PC-3 (cell line): ENCODE measurements around the gene NUMA1. TPM values are rescaled to one million over a fixed set of nuclear protein-coding genes. Genes with fewer than 3 reads are reported as not detected.

Experiments used
- ATAC-seq: fragments of 200-7000 bp; cut with Tn5 transposase; 2 replicates; pipeline ENCODE4 v1.9.1; 2020; ENCODE audit warnings: mild to moderate bottlenecking, moderate library complexity
- BruUV-seq: library from RNA; stranded (reverse); fragments of 400-500 nt; replicated peaks from 2 replicates; lab custom pipeline; 2021; lab: Mats Ljungman, UMichigan
- CTCF ChIA-PET: fragments of 300-600 bp; sonication (Branson Sonifier 250); formaldehyde crosslinking; loops from one replicate; lab custom pipeline; 2022; ENCODE audit warnings: antibody characterized with exemption; lab: Charles Lee
- POLR2A ChIA-PET: fragments of 300-600 bp; sonication (Branson Sonifier 250); formaldehyde crosslinking; loops from one replicate; lab custom pipeline; 2022; ENCODE audit warnings: antibody characterized with exemption; ENCODE audit not compliant: unreplicated experiment; lab: Charles Lee
- DNase-seq: peaks from one replicate; pipeline ENCODE4 v3.0.0-alpha.2; 2015
- H2AFZ ChIP-seq: fragments of 300-600 bp; sonication (generic); 2 replicates; pipeline ENCODE4 v1.6.0; 2016; ENCODE audit warnings: antibody characterized with exemption, low read length
- H3F3A ChIP-seq: fragments of 300-600 bp; sonication (generic); one replicate; pipeline ENCODE4 v1.6.0; 2017; ENCODE audit warnings: antibody characterized with exemption, low read length, control low read depth, mild to moderate bottlenecking; ENCODE audit not compliant: unreplicated experiment
- H3K27ac ChIP-seq: fragments of 300-600 bp; sonication (generic); 2 replicates; pipeline ENCODE4 v1.5.1; 2016; ENCODE audit warnings: mild to moderate bottlenecking, low read length
- H3K27me3 ChIP-seq: fragments of 300-600 bp; sonication (generic); 2 replicates; pipeline ENCODE4 v1.6.1; 2016; ENCODE audit warnings: low read length, mixed read lengths
- H3K36me3 ChIP-seq: fragments of 300-600 bp; sonication (generic); 2 replicates; pipeline ENCODE4 v1.6.1; 2016; ENCODE audit warnings: low read depth, mixed run types, low read length, mixed read lengths
- H3K4me1 ChIP-seq: fragments of 300-600 bp; sonication (generic); 2 replicates; pipeline ENCODE4 v1.5.1; 2016; ENCODE audit warnings: low read length; ENCODE audit not compliant: insufficient read depth
- H3K4me2 ChIP-seq: fragments of 300-600 bp; sonication (generic); 2 replicates; pipeline ENCODE4 v1.6.0; 2016; ENCODE audit warnings: low read length
- H3K4me3 ChIP-seq: fragments of 300-600 bp; sonication (generic); 2 replicates; pipeline ENCODE4 v1.5.1; 2016; ENCODE audit warnings: mild to moderate bottlenecking, low read length, mixed read lengths
- H3K79me2 ChIP-seq: fragments of 300-600 bp; sonication (generic); 2 replicates; pipeline ENCODE4 v1.6.1; 2017; ENCODE audit warnings: low read length, mixed read lengths
- H3K9ac ChIP-seq: fragments of 300-600 bp; sonication (generic); 2 replicates; pipeline ENCODE4 v1.6.0; 2016; ENCODE audit warnings: mild to moderate bottlenecking, low read length
- H3K9me2 ChIP-seq: fragments of 300-600 bp; sonication (generic); replicated peaks from 2 replicates; pipeline ENCODE4 v1.6.1; 2016; ENCODE audit warnings: mixed run types, low read length, mixed read lengths
- H3K9me3 ChIP-seq: fragments of 300-600 bp; sonication (generic); 2 replicates; pipeline ENCODE4 v1.6.1; 2016; ENCODE audit warnings: low read length, mixed read lengths
- H4K20me1 ChIP-seq: fragments of 300-600 bp; sonication (generic); 2 replicates; pipeline ENCODE4 v1.6.1; 2016; ENCODE audit warnings: low read length, mixed read lengths
- CTCF ChIP-seq: fragments of 300-600 bp; sonication (generic); conservative IDR thresholded peaks from 2 replicates; pipeline ENCODE4 v1.5.1; 2017; ENCODE audit warnings: antibody characterized with exemption, low read depth, mild to moderate bottlenecking, low read length
- EZH2 ChIP-seq: fragments of 300-600 bp; sonication (generic); IDR thresholded peaks from one replicate; pipeline ENCODE4 v1.6.1; 2017; ENCODE audit warnings: antibody characterized with exemption, mild to moderate bottlenecking, low read length; ENCODE audit not compliant: unreplicated experiment
- EZH2phosphoT487 ChIP-seq: fragments of 300-600 bp; sonication (generic); IDR thresholded peaks from 2 replicates; pipeline ENCODE4 v1.6.1; 2018; ENCODE audit warnings: mild to moderate bottlenecking, antibody characterized with exemption, low read length, borderline replicate concordance
- intact Hi-C: fragments of 100-400 bp; cut with micrococcal nuclease; formaldehyde crosslinking; loops from 2 replicates; pipeline ENCODE4 v1.9.0; 2023
- total RNA-seq: library from RNA; depleted of rRNA; stranded (reverse); fragments of >200 nt; gene quantifications from 2 replicates; pipeline ENCODE4 v1.2.3, GENCODE V29; 2014

The NUMA1 gene
- total RNA-seq, 1 experiment from 2014 or later = 145 TPM

GRCh38 chr11:72127923-72128322 lies 47.6 kb upstream of the NUMA1 start:
- Histone ChIP-seq H3K4me3 (no peak overlapping the region), H3K36me3 (no peaks in the 10 kb centered on the region), H3F3A (no peaks in the 10 kb centered on the region), H3K9me2 (no peaks in the 10 kb centered on the region), H3K4me2 (no peak overlapping the region), H4K20me1 (no peaks in the 10 kb centered on the region), H3K4me1 (no peaks in the 10 kb centered on the region), H2AFZ (no peak overlapping the region), H3K27ac (no peak overlapping the region), H3K27me3 (no peaks in the 10 kb centered on the region), H3K9me3 (peaks cover 9% of the 10 kb centered on the region), H3K9ac (no peak overlapping the region), H3K79me2 (no peaks in the 10 kb centered on the region)
- ChIA-PET POLR2A (no interaction called here), CTCF (no interaction called here)
- intact Hi-C loops = no loop called here
- no peak for ATAC-seq
- DNase-seq = no peak
- BruUV-seq = no TSS peak
- no peak for TF ChIP-seq EZH2
- TF ChIP-seq CTCF = no peak
- TF ChIP-seq EZH2phosphoT487 = no peak

GRCh38 chr11:72125956-72126355 lies 45.6 kb upstream of the NUMA1 start:
- Histone ChIP-seq H2AFZ (no peak overlapping the region), H3K36me3 (no peaks in the 10 kb centered on the region), H3K27ac (no peak overlapping the region), H3K79me2 (no peaks in the 10 kb centered on the region), H3F3A (no peaks in the 10 kb centered on the region), H3K4me1 (no peaks in the 10 kb centered on the region), H3K9ac (no peak overlapping the region), H3K4me2 (no peak overlapping the region), H3K9me3 (peaks cover 9% of the 10 kb centered on the region), H3K4me3 (no peak overlapping the region), H3K27me3 (no peaks in the 10 kb centered on the region), H4K20me1 (no peaks in the 10 kb centered on the region), H3K9me2 (no peaks in the 10 kb centered on the region)
- ChIA-PET CTCF (interaction anchor here (0.9 kb wide), 1 partner anchor 97 kb away, joined by 3 read pairs; no protein-coding TSS in a partner anchor), POLR2A (interaction anchor here (0.5 kb wide), 1 partner anchor 18 kb away, joined by 3 read pairs; no protein-coding TSS in a partner anchor)
- intact Hi-C loops = no loop called here
- TF ChIP-seq EZH2phosphoT487 (no peak), CTCF (no peak), EZH2 (no peak)
- BruUV-seq = no TSS peak
- DNase-seq = peak; percentile 50
- no peak for ATAC-seq

- Histone ChIP-seq H3K79me2 (no peaks in the 10 kb centered on the region), H3K27me3 (no peaks in the 10 kb centered on the region), H3K36me3 (no peaks in the 10 kb centered on the region), H3K4me3 (no peak overlapping the region), H4K20me1 (no peaks in the 10 kb centered on the region), H3K4me2 (no peak overlapping the region), H3K9me3 (peaks cover 9% of the 10 kb centered on the region), H3K9ac (no peak overlapping the region), H3K9me2 (no peaks in the 10 kb centered on the region), H3F3A (no peaks in the 10 kb centered on the region), H3K27ac (no peak overlapping the region), H3K4me1 (no peaks in the 10 kb centered on the region), H2AFZ (no peak overlapping the region)
- ChIA-PET POLR2A (no interaction called here), CTCF (no interaction called here)
- DNase-seq (no peak), ATAC-seq (no peak)
- TF ChIP-seq EZH2 (no peak), CTCF (no peak), EZH2phosphoT487 (no peak)
- BruUV-seq = no TSS peak
- intact Hi-C loops = no loop called here
Measured at GRCh38 chr11:72124046-72124445, 43.7 kb upstream of the NUMA1 start.
